GM13977 (cell line): Measurements from ENCODE around the gene OR10K2.
A peak's percentile ranks its signal among the peaks of the same experiment; 100 is the strongest.
"Not testable (repeated sequence)": the region's sequence is repeated elsewhere in the genome, so short reads cannot be mapped to it uniquely, and the experiment has no call there.

Experiments
- DNase-seq: peaks from one replicate; pipeline ENCODE4 v3.0.0; 2012; ENCODE audit warnings: low spot score
- in situ Hi-C: fragments of 300-500 bp; cut with MboI; formaldehyde crosslinking; loops from one replicate; pipeline ENCODE4 v1.12.0; 2022; ENCODE audit warnings: low sequenced_read_pairs, low pct_unique_long_range_greater_than_20kb, mixed read lengths, inconsistent platforms; ENCODE audit not compliant: unreplicated experiment
- TF ChIP-seq, protein P1 (sequence below): IDR thresholded peaks from 2 replicates; pipeline ENCODE4 v1.5.1; 2012; ENCODE audit warnings: mild to moderate bottlenecking, control low read depth; ENCODE audit not compliant: insufficient read depth; ENCODE audit errors: extremely low read depth, missing control alignments

OR10K2 gene

GRCh38 chr1:158374860-158375259 is 51.2 kb downstream of the OR10K2 start:
- TF ChIP-seq, protein P1, sequence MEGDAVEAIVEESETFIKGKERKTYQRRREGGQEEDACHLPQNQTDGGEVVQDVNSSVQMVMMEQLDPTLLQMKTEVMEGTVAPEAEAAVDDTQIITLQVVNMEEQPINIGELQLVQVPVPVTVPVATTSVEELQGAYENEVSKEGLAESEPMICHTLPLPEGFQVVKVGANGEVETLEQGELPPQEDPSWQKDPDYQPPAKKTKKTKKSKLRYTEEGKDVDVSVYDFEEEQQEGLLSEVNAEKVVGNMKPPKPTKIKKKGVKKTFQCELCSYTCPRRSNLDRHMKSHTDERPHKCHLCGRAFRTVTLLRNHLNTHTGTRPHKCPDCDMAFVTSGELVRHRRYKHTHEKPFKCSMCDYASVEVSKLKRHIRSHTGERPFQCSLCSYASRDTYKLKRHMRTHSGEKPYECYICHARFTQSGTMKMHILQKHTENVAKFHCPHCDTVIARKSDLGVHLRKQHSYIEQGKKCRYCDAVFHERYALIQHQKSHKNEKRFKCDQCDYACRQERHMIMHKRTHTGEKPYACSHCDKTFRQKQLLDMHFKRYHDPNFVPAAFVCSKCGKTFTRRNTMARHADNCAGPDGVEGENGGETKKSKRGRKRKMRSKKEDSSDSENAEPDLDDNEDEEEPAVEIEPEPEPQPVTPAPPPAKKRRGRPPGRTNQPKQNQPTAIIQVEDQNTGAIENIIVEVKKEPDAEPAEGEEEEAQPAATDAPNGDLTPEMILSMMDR = no peak
- DNase-seq = no peak
- in situ Hi-C loops = no loop called here

DNA sequence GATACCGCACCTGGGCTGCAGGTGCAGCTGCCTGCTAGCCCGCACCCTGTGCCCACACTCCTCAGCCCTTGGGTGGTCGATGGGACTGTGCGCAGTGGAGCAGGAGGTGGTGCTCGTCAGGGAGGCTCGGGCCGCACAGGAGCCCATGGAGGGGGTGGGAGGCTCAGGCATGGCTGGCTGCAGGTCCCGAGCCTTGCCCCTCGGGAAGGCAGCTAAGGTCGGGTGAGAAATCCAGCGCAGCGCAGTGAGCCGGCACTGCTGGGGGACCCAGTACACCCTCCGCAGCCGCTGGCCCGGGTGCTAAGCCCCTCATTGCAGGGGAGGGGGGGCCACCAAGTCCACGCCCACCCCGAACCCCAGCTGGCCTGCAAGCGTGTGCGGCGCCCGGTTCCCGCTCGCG is 51.9 kb downstream of the OR10K2 start:
- DNase-seq, in situ Hi-C loops: not testable (repeated sequence)

DNA sequence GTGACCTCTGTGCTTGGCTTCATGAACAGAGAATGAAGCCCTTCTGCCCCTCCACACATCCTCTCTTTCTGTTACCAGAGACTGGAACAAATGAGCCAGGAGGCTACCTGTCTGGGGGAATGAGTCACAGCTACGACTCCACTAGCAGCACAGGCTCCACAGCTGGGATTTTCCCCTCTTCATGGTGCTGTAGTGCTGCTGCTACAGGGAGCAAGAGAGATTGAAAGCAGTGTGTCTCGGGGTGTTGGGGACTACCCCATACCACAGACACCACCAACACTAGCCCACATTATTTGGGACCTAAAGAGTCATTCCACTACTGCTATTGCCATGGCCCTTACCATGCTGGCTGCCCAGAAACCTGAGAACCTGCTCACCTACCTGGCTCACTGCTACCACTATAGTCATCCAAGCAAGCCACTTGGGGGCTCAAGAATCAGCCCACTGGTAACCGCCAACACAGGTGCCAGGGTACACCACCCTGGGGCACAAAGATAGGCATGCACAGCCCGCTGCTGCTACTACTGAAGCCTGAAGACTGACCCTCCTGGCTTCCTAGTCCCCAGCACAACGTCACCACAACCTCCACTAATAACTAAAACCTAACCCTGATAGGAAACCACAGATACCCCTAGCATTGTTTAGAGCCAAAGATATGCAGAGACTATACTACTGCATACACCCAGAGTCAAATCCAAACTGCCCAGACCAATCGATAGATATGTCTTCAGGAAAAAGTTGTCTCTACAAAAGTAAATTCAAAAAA is 54.7 kb downstream of the OR10K2 start:
- in situ Hi-C loops = no loop called here
- DNase-seq = peak; percentile 53
- TF ChIP-seq, protein P1 = no peak
